ENCODE measurements around the gene PFKFB1.

DNA sequence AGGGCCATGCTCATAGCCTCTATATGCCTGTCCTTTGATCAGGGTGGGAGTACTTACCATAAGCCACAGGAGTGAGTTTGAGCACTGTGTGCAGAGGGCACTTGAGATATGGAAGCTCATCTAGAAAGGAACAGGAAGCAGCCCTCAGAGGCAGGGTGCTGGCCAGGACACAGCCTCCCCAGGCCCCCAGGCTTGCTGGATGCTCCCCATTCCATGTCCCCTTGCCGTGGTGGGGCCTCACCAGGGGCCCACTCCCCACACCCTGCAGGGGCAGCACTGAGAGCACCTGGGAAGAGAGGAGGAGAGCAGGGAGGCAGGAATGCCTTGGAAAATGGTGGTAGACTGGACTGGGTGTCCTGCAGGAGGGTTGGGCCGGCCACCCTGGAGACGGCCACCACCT lies 59.1 kb downstream of the PFKFB1 start:
- TF ChIP-seq EZH2 (IDR thresholded peaks at IDR 0.05; ENCODE audit: borderline replicate concordance), result no peak
- TF ChIP-seq, protein P1, sequence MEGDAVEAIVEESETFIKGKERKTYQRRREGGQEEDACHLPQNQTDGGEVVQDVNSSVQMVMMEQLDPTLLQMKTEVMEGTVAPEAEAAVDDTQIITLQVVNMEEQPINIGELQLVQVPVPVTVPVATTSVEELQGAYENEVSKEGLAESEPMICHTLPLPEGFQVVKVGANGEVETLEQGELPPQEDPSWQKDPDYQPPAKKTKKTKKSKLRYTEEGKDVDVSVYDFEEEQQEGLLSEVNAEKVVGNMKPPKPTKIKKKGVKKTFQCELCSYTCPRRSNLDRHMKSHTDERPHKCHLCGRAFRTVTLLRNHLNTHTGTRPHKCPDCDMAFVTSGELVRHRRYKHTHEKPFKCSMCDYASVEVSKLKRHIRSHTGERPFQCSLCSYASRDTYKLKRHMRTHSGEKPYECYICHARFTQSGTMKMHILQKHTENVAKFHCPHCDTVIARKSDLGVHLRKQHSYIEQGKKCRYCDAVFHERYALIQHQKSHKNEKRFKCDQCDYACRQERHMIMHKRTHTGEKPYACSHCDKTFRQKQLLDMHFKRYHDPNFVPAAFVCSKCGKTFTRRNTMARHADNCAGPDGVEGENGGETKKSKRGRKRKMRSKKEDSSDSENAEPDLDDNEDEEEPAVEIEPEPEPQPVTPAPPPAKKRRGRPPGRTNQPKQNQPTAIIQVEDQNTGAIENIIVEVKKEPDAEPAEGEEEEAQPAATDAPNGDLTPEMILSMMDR (IDR thresholded peaks at IDR 0.05; ENCODE audit: poor library complexity), result no peak

Data from hepatocyte (in vitro differentiated cells).